HFF-Myc (cell line): ENCODE results near the gene CELF4.

Source experiments
- DNase-seq: peaks from one replicate; pipeline ENCODE4 v3.0.0-alpha.2; 2011; ENCODE audit warnings: low read depth; ENCODE audit errors: extremely low read depth
- H3K4me3 ChIP-seq: replicated peaks from 2 replicates; pipeline ENCODE4 v1.5.1; 2011; ENCODE audit warnings: low read depth, mild to moderate bottlenecking, control low read depth, low read length
- CTCF ChIP-seq: IDR thresholded peaks from 2 replicates; pipeline ENCODE4 v1.5.1; 2012; ENCODE audit warnings: mild to moderate bottlenecking, low read depth, low read length, control low read depth; ENCODE audit errors: missing control alignments

Gene CELF4

GRCh38 chr18:37225279-37225678 lies 340.3 kb downstream of the CELF4 start:
- no peak for TF ChIP-seq CTCF
- DNase-seq, result no peak
- no peak overlapping the region for H3K4me3 ChIP-seq

GRCh38 chr18:37222999-37223378 lies 342.6 kb downstream of the CELF4 start:
- no peak for TF ChIP-seq CTCF
- DNase-seq, result no peak
- H3K4me3 ChIP-seq, result no peak overlapping the region

GRCh38 chr18:37222354-37222998 lies 343.1 kb downstream of the CELF4 start:
- TF ChIP-seq CTCF, result no peak
- no peak overlapping the region for H3K4me3 ChIP-seq
- DNase-seq, result no peak

- TF ChIP-seq CTCF, result no peak
- H3K4me3 ChIP-seq, result no peak overlapping the region
- DNase-seq, result no peak
These were observed 346.3 kb downstream of the CELF4 start for GRCh38 chr18:37219257-37219656.

- no peak for DNase-seq
- no peak for TF ChIP-seq CTCF
- no peak overlapping the region for H3K4me3 ChIP-seq
These were observed 347.5 kb downstream of the CELF4 start for GRCh38 chr18:37218022-37218590.

- no peak for TF ChIP-seq CTCF
- no peak for DNase-seq
- H3K4me3 ChIP-seq, result no peak overlapping the region
These were observed 354.8 kb downstream of the CELF4 start for GRCh38 chr18:37210781-37211180.

GRCh38 chr18:37207343-37207742 lies 358.3 kb downstream of the CELF4 start:
- no peak for TF ChIP-seq CTCF
- no peak overlapping the region for H3K4me3 ChIP-seq
- DNase-seq, result no peak
